ENCODE data around the gene PXK.
"Not testable (repeated sequence)": the region's sequence is repeated elsewhere in the genome, so short reads cannot be mapped to it uniquely, and the experiment has no call there.

PXK gene

DNA sequence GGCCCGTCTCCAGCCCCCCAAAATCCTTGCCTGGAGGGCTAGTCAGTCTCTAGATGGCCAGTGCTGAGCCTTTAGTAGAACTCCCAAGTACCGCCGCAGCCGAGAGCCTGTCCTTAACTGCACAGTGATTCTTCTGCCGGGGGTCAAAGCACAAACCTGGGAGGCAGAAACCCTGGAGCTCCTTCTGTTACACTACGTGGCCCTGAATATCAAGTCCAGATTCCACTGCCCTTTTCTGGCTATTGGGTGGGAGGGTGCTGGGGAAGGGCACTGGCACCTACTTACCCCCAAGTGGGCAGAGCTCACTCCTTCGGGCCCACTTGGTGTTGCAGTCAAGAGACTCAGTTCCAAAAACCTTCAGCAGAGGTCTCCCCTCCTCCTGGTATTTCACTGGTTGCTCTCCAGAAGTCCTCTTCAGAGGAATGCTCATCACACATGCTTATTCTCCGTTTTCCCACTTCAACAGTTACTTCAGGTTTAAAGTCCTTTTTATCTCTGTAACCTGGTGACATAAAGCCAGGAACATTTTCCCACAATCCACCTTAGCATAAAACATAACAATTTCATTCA is 90.1 kb downstream of the PXK start:
- no peak for FAIRE-seq

DNA sequence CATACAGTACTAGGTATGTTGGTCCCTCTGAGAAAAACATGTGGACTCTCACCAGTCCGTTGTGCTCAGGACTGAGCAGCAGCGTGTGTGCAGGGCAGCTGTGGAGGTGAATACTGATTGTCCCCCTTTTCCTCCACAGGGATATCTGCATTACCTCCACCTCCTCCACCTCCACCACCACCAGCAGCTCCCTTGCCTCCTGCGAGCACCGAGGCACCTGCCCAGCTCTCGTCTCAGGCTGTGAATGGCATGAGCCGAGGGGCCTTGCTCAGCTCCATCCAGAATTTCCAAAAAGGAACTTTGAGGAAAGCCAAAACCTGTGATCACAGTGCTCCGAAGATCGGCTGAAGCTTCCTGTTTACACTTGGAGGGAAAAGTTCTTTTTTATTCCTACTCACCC is 91.9 kb downstream of the PXK start:
- FAIRE-seq = no peak

- FAIRE-seq = peak; percentile 11
Measured at GRCh38 chr3:58425782-58426181, 93.1 kb downstream of the PXK start.

DNA sequence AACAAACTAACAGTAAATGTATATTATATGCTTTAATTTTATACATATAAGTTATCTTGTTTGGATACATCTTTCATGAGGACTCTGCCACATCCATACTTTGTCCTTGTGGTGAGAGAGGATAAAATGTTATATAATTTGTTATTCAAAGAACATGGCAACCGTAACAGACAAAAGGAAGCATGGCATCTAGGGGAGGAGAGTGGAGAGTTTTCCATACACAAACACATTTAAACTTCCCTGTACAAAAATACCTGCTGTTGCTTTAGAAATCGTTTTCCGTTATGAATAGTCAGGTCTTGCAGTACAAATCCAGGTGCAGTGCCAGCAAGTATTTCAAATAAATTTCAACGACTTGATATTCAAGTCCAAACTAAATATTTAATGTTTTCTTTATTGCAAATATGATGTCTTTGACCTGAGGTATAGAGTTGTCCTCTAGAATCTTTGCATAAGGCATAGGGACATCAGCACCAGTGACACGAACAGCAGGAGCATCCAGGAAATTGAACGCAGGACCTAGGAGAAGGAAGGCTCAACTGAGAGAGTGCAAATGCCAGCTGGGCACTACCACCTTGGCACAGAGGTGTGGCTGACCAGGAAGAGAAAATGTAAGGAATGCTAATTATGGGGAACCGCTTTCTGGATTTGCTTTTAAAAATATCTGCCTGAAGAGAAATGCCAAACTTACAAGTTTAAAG is 95.1 kb downstream of the PXK start:
- FAIRE-seq = no peak

DNA sequence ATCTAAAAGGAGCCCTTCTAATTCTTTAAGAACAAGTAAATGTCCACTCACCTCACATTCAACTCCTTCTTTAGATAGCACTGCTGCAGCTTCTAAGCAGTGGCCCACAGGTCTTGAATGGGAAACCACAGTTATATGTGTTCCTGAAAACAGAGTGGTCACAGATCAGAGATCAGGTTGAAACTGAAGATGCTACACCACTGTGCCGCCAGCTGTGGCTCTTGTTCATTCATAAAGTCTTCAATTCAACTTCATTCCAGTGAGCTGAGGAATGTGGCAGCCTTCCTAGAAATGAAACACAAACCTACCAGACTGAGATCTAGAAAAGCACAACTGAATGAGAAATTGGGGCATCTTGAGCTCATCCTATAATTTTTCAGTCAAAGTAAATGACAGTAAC is 97.0 kb downstream of the PXK start:
- no peak for FAIRE-seq

- FAIRE-seq = no peak
Measured at GRCh38 chr3:58432905-58433304, 100.2 kb downstream of the PXK start.

- no peak for FAIRE-seq
Measured at GRCh38 chr3:58433400-58434167, 100.9 kb downstream of the PXK start, which contains the start of gene PDHB. Gene PDHB (minus strand): TSS chr3:58433832. CDS start chr3:58433809, 23 bp downstream.

GRCh38 chr3:58434168-58434504 is 101.4 kb downstream of the PXK start:
- FAIRE-seq = no peak

- no peak for FAIRE-seq
Measured at GRCh38 chr3:58434511-58434910, 101.8 kb downstream of the PXK start.

- FAIRE-seq = no peak
Measured at GRCh38 chr3:58434990-58435389, 102.3 kb downstream of the PXK start.

- FAIRE-seq = not testable (repeated sequence)
Measured at GRCh38 chr3:58437276-58437675, 104.6 kb downstream of the PXK start.

DNA sequence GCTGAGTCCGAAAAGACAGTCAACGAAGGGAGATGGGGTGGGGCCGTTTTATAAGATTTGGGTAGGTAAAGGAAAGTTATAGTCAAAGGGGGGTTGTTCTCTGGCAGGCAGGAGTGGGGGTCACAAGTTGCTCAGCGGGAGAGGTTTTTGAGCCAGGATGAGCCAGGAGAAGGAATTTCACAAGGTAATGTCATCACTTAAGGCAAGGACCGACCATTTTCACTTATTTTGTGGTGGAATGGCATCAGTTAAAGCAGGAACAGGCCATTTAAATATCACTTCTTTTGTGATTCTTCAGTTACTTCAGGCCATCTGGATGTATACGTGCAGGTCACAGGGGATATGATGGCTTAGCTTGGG is 108.3 kb downstream of the PXK start:
- not testable (repeated sequence) for FAIRE-seq

GRCh38 chr3:58441514-58442450 is 109.1 kb downstream of the PXK start:
- FAIRE-seq = no peak

- FAIRE-seq = no peak
Measured at GRCh38 chr3:58452176-58452575, 119.5 kb downstream of the PXK start.

GRCh38 chr3:58459160-58459559 is 126.5 kb downstream of the PXK start:
- FAIRE-seq = no peak

- no peak for FAIRE-seq
Measured at GRCh38 chr3:58462829-58463180, 130.1 kb downstream of the PXK start.

DNA sequence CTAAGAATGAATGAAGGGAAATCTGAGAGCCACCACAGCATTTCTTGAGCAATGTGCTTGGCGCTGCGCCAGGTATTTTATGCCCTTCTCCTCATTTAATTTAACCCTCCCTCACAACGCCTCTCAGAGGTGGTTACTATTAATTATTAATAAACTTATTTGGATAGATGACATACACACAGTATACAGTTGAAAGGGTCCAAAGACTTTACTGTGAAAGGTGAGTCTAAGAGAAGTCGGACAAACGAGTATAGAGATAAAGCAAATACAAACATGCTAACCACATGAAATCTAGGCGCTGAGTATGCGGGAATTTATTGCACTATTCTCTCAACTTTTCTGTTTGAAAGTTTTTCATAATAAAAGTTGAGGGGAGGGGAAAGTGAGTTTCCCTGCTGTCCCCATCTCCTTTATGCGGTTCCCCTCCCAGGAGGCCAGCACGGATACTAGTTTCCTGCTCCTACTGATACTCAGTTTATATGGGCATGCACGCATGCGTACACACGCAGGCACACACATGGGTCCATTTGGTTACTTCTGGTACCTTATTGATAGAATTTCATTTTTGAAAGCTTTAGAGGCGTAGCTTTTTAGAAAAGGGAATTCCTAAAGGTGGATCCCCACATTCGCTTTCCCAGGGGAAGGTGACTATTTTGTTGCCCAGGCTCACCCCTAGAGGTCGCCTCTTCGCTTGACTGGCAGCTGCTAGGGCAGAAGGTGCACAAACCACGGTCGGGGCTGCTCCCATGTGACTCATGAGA is 130.7 kb downstream of the PXK start:
- no peak for FAIRE-seq

DNA sequence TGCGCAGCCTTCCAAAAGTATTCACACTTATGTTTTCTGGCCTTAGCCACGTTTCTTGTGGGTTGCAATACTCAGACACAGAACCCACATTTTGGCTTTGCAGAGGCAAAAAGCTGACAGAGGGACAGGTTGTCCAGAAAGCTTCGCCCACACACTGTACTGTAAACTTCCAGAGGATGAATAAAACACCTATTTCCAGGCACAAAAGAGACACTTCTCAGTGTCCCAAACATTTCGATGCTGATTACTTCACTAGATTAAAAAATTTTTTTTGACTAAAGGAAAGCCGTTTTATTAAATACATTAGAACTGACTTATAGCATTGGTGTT is 131.2 kb downstream of the PXK start:
- no peak for FAIRE-seq

DNA sequence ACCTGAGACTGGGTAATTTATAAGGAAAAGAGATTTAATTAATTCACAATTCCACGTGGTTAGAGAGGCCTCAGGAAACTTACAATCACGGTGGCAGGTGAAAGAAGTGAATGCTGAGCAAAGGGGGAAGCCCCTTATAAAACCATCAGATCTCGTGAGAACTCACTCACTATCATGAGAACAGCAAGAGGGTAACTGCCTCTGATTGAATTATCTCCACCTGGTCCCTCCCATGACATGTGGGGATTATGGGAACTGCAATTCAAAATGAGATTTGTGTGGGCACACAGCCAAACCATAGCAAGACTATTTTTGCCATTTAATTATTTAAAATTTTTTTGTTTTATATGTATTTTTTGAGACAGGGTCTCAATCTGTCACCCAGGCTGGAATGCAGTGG is 132.2 kb downstream of the PXK start:
- FAIRE-seq = no peak

DNA sequence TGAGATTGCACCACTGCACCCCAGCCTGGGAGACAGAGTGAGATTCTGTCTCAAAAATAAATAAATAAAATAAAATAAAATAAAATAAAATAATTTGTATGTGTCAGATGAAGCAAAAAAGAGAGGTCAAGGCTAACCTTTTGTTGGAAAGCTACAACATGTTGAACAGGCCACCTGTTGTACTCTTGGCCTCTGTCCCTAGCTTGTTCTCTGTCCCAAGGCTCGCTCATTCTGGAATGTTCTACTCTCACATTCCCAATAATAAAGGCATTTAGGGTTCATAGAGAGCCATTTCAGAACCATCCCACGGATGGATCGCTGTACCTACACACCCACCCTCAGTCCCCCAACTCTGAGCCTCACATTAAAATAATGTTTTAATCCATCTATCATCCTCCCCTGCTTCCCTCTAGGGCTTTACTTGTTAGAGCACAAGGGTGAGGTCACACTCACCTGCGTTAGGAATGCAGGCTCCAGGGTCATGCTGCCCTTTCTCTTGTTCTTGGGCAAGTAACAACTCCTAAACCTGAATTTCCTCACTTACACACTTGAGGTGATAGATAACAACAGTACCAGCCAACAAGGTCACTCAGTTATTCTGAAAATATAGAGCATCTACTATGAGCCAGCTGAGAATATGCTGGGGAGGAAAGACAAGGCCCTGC is 134.3 kb downstream of the PXK start:
- FAIRE-seq = no peak

- no peak for FAIRE-seq
Measured at GRCh38 chr3:58469096-58469495, 136.4 kb downstream of the PXK start.
